ENCODE results near the gene ST8SIA1.

- TF ChIP-seq CTCF (IDR thresholded peaks at IDR 0.05; ENCODE audit: poor library complexity, severe bottlenecking) (no peak), POLR2AphosphoS5 (IDR thresholded peaks at IDR 0.05) (no peak), EZH2 (IDR thresholded peaks at IDR 0.05; ENCODE audit: borderline replicate concordance, insufficient read depth, low read length, poor library complexity, severe bottlenecking) (no peak), TAF1 (IDR thresholded peaks at IDR 0.05; ENCODE audit: low read depth) (no peak), EP300 (conservative IDR thresholded peaks at IDR 0.05; ENCODE audit: poor library complexity, severe bottlenecking) (no peak), RAD21 (conservative IDR thresholded peaks at IDR 0.05) (no peak)
Measured at GRCh38 chr12:22329621-22330020, 4.9 kb downstream of the ST8SIA1 start.

Data from neural cell (in vitro differentiated cells).